NB4 (cell line): Measurements from ENCODE around the gene CCDC171.

Experiments used
- CTCF ChIP-seq: IDR thresholded peaks from one replicate; pipeline ENCODE4 v1.5.1; 2012; ENCODE audit warnings: low read depth, low read length
- MYC ChIP-seq: IDR thresholded peaks from 2 replicates; pipeline ENCODE4 v1.6.1; 2011; ENCODE audit warnings: low read depth, low read length
- POLR2A ChIP-seq: IDR thresholded peaks from 2 replicates; pipeline ENCODE4 v1.6.1; 2011; ENCODE audit warnings: mild to moderate bottlenecking; ENCODE audit not compliant: insufficient read length; ENCODE audit errors: extremely low read depth

- TF ChIP-seq MYC, result no peak
- no peak for TF ChIP-seq CTCF
- no peak for TF ChIP-seq POLR2A
Observed at GRCh38 chr9:15697446-15697851, 144.6 kb downstream of the CCDC171 start.
